ENCODE data around the gene VPS11.
A peak's percentile ranks its signal among the peaks of the same experiment; 100 is the strongest.
"Not testable (repeated sequence)": the region's sequence is repeated elsewhere in the genome, so short reads cannot be mapped to it uniquely, and the experiment has no call there.

Gene VPS11

GRCh38 chr11:119084663-119085436 is 17.2 kb downstream of the VPS11 start, which contains the start of gene HMBS:
Gene HMBS, plus strand, starts transcription at chr11:119084881. Its CDS starts 153 bp downstream, at chr11:119085034.
- DNase-seq: peak; percentile 77

GRCh38 chr11:119085437-119085847 is 17.8 kb downstream of the VPS11 start:
- DNase-seq: no peak

GRCh38 chr11:119087123-119087522 is 19.5 kb downstream of the VPS11 start:
- no peak for DNase-seq

- DNase-seq: no peak
These were observed 20.2 kb downstream of the VPS11 start for GRCh38 chr11:119087747-119088241.

GRCh38 chr11:119088406-119088805 is 20.8 kb downstream of the VPS11 start:
- DNase-seq: no peak

GRCh38 chr11:119089319-119089718 is 21.7 kb downstream of the VPS11 start:
- no peak for DNase-seq

GRCh38 chr11:119091178-119091577 is 23.6 kb downstream of the VPS11 start:
- no peak for DNase-seq

GRCh38 chr11:119091966-119092879 is 24.6 kb downstream of the VPS11 start:
- no peak for DNase-seq

- no peak for DNase-seq
These were observed 25.5 kb downstream of the VPS11 start for GRCh38 chr11:119092880-119093842.

GRCh38 chr11:119093942-119094815 is 26.6 kb downstream of the VPS11 start:
- no peak for DNase-seq

GRCh38 chr11:119094816-119095065 is 27.1 kb downstream of the VPS11 start:
- no peak for DNase-seq

- DNase-seq: peak; percentile 96
These were observed 27.7 kb downstream of the VPS11 start for GRCh38 chr11:119095066-119095880.

- DNase-seq: no peak
These were observed 32.1 kb downstream of the VPS11 start for GRCh38 chr11:119099711-119100110.

- DNase-seq: no peak
These were observed 32.8 kb downstream of the VPS11 start for GRCh38 chr11:119100246-119100970.

GRCh38 chr11:119100994-119101758 is 33.6 kb downstream of the VPS11 start:
- no peak for DNase-seq

- DNase-seq: peak; percentile 66
These were observed 34.3 kb downstream of the VPS11 start, which contains the start of gene DPAGT1 for GRCh38 chr11:119101759-119102423. Gene DPAGT1, minus strand, starts transcription at chr11:119101853. Its CDS starts 198 bp downstream, at chr11:119101655.

- not testable (repeated sequence) for DNase-seq
These were observed 35.6 kb downstream of the VPS11 start for GRCh38 chr11:119103161-119103664.

GRCh38 chr11:119103793-119104192 is 36.2 kb downstream of the VPS11 start:
- DNase-seq: no peak

Data from T1000 (cell line).